Bronchial epithelial cell (primary cell): Measurements from ENCODE around the gene PDAP1. TPM values are rescaled to one million over a fixed set of nuclear protein-coding genes. Genes with fewer than 3 reads are reported as not detected.
"Not testable (repeated sequence)": the region's sequence is repeated elsewhere in the genome, so short reads cannot be mapped to it uniquely, and the experiment has no call there.

Experiments used
- DNase-seq: peaks from one replicate; pipeline ENCODE4 v3.0.0-alpha.2; 2010; ENCODE audit warnings: low read depth
- FAIRE-seq: peaks from 2 replicates; lab custom pipeline; 2011; peaks lifted over from hg19 to GRCh38; lab: Jason Lieb, UNC
- H3K27me3 ChIP-seq: 2 replicates; pipeline ENCODE4 v1.5.1; 2011; ENCODE audit warnings: low read length; ENCODE audit not compliant: control insufficient read depth, insufficient read depth
- H3K36me3 ChIP-seq: 2 replicates; pipeline ENCODE4 v1.5.1; 2011; ENCODE audit warnings: low read length; ENCODE audit not compliant: control insufficient read depth, insufficient read depth
- H3K4me3 ChIP-seq: 2 replicates; pipeline ENCODE4 v1.5.1; 2011; ENCODE audit warnings: mild to moderate bottlenecking, low read depth, low read length, control low read depth
- total RNA-seq: library from RNA; depleted of rRNA; stranded (reverse); fragments of >200 nt; gene quantifications from 2 replicates; pipeline ENCODE4 v1.2.1, GENCODE V29; 2014
- TF ChIP-seq, protein P1 (sequence below): IDR thresholded peaks from 2 replicates; pipeline ENCODE4 v1.5.1; 2011; ENCODE audit warnings: mild to moderate bottlenecking, moderate library complexity, low read length, control low read depth, inconsistent platforms; ENCODE audit not compliant: insufficient read depth, severe bottlenecking

PDAP1 gene
- total RNA-seq, 1 donor from 2014 or later = 38.2 TPM

DNA sequence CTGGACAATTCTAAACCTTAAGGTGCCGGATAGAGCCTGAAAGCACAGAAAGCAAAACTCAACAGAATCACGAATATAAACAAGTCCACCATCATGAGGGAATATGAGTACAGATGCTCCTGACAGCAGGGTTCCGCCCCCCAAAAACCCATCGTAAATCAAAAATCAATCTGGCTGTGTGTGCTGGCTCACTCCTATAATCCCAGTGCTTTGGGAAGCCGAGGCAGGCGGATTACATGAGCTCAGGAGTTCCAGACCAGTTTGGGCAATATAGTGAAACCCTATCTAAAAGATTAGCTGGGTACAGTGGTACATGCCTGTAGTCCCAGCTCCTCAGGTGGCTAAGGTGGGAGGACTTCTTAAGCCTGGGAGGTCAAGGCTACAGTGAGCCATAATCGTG is 12.6 kb upstream of the PDAP1 start:
- Histone ChIP-seq H3K36me3 (peaks cover 41% of the 10 kb centered on the region), H3K4me3 (no peak overlapping the region), H3K27me3 (no peaks in the 10 kb centered on the region)
- DNase-seq = no peak
- TF ChIP-seq, protein P1, sequence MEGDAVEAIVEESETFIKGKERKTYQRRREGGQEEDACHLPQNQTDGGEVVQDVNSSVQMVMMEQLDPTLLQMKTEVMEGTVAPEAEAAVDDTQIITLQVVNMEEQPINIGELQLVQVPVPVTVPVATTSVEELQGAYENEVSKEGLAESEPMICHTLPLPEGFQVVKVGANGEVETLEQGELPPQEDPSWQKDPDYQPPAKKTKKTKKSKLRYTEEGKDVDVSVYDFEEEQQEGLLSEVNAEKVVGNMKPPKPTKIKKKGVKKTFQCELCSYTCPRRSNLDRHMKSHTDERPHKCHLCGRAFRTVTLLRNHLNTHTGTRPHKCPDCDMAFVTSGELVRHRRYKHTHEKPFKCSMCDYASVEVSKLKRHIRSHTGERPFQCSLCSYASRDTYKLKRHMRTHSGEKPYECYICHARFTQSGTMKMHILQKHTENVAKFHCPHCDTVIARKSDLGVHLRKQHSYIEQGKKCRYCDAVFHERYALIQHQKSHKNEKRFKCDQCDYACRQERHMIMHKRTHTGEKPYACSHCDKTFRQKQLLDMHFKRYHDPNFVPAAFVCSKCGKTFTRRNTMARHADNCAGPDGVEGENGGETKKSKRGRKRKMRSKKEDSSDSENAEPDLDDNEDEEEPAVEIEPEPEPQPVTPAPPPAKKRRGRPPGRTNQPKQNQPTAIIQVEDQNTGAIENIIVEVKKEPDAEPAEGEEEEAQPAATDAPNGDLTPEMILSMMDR = no peak
- FAIRE-seq = peak; percentile 23

DNA sequence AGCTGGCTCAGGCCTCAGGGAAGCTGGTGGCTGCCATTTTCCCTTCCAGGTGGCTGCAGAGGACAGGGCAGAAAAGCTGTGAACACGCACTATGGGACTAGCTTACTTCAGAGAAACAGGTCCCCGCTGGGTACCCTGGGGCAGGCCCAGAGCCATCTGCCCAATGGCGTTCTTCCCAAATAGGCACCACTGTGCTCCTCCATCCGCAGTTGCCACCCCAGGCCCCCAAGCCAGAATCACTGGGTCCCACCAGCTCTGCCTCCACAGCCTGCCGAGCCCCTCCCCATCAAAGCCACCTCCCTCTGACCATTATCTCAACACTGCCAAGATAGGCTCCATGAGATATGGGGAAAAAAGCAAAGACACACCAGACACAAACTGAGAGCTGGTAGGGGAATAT is 11.8 kb upstream of the PDAP1 start:
- FAIRE-seq (no peak), DNase-seq (no peak)
- TF ChIP-seq, protein P1 = no peak
- Histone ChIP-seq H3K36me3 (peaks cover 39% of the 10 kb centered on the region), H3K27me3 (no peaks in the 10 kb centered on the region), H3K4me3 (no peak overlapping the region)

DNA sequence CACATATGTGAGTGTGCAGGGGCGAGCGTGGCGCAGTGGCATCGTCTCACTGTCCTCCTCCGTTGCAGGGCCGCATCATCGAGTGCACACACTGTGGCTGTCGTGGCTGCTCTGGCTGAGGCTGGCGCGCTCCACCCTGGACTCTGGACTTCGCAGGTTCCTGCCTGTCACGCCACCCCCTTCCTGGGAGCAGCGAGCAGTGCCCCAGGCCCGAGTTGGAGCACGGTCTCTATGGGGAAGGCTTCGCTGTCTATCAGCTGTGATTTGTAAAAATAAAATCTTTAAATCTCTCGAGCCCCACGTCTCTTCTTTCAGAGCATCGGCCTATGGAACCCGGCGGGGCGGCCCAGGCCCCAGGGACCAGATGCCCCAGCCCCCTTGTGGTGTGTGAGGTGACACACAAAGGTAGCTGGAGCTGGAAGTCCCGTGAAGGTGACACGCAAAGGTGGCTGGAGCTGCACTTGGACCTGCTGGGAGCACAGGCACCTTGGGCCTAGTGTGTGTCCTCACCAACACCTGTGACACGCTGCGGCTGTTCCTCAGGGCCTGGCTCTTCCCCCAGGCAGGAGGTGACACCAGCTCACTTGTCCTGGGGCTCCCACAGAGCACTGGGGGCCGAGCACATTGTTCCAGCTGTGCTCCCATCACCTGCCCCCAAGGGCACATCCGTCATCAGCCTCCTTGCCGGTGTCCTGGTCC is 11.1 kb upstream of the PDAP1 start:
- no peak for DNase-seq

DNA sequence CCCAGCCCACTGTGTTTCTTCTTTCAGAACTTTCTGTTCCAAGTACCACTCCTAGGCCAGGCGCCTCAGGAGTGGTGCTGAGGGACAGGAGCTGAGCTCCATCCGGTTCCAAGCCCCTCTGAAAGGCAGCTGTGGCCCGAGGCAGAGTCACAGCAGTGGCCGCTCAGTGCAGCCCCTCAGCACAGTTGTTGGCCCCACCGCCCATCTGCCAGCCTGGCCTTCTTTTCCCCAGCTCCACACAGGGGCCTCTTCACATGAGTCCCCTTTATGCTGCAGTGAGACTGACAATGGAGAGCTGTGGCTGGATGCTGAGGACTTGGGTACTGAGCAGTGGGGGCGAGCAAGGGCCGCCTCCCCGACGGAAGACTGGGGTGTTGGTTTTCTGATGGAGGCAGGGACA is 9.9 kb upstream of the PDAP1 start:
- no peak for FAIRE-seq
- Histone ChIP-seq H3K27me3 (no peaks in the 10 kb centered on the region), H3K36me3 (peaks cover 34% of the 10 kb centered on the region), H3K4me3 (no peak overlapping the region)
- TF ChIP-seq, protein P1 = no peak
- no peak for DNase-seq

More for the DNA sequence above, 11.1 kb upstream of the PDAP1 start:
- no peak for FAIRE-seq
- Histone ChIP-seq H3K36me3 (peaks cover 37% of the 10 kb centered on the region), H3K27me3 (no peaks in the 10 kb centered on the region), H3K4me3 (no peak overlapping the region)
- TF ChIP-seq, protein P1 = no peak

DNA sequence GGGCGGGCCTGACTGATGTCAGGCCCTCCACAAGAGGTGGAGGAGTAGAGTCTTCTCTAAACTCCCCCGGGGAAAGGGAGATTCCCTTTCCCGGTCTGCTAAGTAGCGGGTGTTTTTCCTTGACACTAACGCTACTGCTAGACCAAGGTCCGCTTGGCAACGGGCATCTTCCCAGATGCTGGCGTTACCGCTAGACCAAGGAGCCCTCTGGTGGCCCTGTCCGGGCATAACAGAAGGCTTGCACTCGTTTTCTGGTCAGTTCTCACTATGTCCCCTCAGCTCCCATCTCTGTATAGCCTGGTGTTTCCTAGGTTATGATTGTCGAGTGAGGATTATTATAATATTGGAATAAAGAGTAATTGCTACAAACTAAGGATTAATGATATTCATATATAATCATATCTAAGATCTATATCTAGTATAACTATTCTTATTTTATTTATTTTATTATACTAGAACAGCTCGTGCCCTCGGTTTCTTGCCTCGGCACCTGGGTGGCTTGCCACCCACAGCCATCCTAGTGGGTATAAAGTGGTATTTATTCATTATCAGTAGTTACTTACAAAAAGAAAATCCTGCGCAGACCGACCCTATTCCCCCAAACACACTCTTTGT is 7.2 kb upstream of the PDAP1 start:
- TF ChIP-seq, protein P1 = peak; percentile 65
- H3K36me3 ChIP-seq = peaks cover 42% of the 10 kb centered on the region
- FAIRE-seq, DNase-seq, H3K4me3 ChIP-seq, H3K27me3 ChIP-seq: not testable (repeated sequence)

DNA sequence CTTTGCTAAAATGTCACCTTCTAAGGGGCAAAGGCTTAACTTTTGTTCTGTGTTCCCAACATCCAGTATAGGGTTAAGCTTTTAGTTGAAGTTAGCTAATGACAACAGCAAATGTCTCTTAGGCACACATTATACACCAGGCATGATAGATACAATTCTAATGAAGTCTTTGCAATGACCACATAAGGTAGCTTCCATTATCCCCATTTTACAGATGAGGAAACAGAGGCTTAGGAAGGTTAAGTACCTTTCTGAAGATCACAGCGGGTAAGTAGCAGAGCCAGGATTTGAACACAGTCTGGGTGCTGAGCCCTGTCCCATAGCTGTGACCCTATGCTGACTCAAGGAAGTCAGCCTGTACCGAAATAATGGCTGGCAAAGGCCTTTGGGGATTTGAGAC is 2.2 kb upstream of the PDAP1 start:
- no peaks in the 10 kb centered on the region for H3K27me3 ChIP-seq
- H3K4me3 ChIP-seq = no peak overlapping the region
- peaks cover 13% of the 10 kb centered on the region for H3K36me3 ChIP-seq
- DNase-seq (no peak), FAIRE-seq (no peak)
- TF ChIP-seq, protein P1 = no peak
